ENCODE data around the gene TBC1D8. TPM values are rescaled to one million over a fixed set of nuclear protein-coding genes. Genes with fewer than 3 reads are reported as not detected.

The TBC1D8 gene
- total and polyA plus RNA-seq, 9 of the 15 experiments (the other 6 are each of a cell fraction or from before 2014, with no cell fraction given): 0.36 to 1.3 (median 0.82) TPM

DNA sequence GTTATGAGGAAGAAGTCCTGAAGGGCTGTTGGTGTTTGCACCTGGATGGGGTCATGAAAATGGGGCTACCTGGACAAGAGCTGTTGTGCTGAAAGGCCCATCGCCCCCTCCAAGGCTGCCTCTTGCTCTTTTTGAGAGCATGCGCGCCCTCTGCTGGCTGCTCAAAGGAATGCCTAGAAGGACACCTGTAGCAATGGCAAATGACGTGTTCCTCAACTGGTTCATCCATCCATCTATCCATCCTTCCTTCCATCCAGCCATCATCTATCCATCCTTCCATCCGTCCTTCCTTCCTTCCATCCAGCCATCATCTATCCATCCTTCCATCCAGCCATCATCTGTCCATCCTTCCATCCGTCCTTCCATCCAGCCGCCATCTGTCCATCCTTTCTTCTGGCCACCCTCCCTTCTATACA is 166.3 kb downstream of the TBC1D8 start (continued):
- TF ChIP-seq, protein P1, sequence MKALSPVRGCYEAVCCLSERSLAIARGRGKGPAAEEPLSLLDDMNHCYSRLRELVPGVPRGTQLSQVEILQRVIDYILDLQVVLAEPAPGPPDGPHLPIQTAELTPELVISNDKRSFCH (CRISPR knock-in tag; IDR thresholded peaks at IDR 0.05): no peak
- TF ChIP-seq, protein P1 (tag; IDR thresholded peaks at IDR 0.05): no peak
- TF ChIP-seq, protein P2, sequence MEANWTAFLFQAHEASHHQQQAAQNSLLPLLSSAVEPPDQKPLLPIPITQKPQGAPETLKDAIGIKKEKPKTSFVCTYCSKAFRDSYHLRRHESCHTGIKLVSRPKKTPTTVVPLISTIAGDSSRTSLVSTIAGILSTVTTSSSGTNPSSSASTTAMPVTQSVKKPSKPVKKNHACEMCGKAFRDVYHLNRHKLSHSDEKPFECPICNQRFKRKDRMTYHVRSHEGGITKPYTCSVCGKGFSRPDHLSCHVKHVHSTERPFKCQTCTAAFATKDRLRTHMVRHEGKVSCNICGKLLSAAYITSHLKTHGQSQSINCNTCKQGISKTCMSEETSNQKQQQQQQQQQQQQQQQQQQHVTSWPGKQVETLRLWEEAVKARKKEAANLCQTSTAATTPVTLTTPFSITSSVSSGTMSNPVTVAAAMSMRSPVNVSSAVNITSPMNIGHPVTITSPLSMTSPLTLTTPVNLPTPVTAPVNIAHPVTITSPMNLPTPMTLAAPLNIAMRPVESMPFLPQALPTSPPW (CRISPR knock-in tag; IDR thresholded peaks at IDR 0.05): peak; percentile 48
- TF ChIP-seq, protein P3, sequence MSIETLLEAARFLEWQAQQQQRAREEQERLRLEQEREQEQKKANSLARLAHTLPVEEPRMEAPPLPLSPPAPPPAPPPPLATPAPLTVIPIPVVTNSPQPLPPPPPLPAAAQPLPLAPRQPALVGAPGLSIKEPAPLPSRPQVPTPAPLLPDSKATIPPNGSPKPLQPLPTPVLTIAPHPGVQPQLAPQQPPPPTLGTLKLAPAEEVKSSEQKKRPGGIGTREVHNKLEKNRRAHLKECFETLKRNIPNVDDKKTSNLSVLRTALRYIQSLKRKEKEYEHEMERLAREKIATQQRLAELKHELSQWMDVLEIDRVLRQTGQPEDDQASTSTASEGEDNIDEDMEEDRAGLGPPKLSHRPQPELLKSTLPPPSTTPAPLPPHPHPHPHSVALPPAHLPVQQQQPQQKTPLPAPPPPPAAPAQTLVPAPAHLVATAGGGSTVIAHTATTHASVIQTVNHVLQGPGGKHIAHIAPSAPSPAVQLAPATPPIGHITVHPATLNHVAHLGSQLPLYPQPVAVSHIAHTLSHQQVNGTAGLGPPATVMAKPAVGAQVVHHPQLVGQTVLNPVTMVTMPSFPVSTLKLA (conservative IDR thresholded peaks at IDR 0.05): no peak
- TF ChIP-seq ZNF444 (CRISPR knock-in tag; IDR thresholded peaks at IDR 0.05): no peak
- TF ChIP-seq, protein P4, sequence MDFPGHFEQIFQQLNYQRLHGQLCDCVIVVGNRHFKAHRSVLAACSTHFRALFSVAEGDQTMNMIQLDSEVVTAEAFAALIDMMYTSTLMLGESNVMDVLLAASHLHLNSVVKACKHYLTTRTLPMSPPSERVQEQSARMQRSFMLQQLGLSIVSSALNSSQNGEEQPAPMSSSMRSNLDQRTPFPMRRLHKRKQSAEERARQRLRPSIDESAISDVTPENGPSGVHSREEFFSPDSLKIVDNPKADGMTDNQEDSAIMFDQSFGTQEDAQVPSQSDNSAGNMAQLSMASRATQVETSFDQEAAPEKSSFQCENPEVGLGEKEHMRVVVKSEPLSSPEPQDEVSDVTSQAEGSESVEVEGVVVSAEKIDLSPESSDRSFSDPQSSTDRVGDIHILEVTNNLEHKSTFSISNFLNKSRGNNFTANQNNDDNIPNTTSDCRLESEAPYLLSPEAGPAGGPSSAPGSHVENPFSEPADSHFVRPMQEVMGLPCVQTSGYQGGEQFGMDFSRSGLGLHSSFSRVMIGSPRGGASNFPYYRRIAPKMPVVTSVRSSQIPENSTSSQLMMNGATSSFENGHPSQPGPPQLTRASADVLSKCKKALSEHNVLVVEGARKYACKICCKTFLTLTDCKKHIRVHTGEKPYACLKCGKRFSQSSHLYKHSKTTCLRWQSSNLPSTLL (IDR thresholded peaks at IDR 0.05): no peak; the same call in 1 of the 2 replicates
- no peak for TF ChIP-seq KAT8 (IDR thresholded peaks at IDR 0.05; ENCODE audit: low read depth)
- TF ChIP-seq PHB2 (IDR thresholded peaks at IDR 0.05; ENCODE audit: low read depth): no peak
- TF ChIP-seq ZC3H11A (IDR thresholded peaks at IDR 0.05; ENCODE audit: low read depth, low read length): no peak
- peak; percentile 74; the same call in 1 of the 2 replicates for TF ChIP-seq ZNF24 (IDR thresholded peaks at IDR 0.05)
- TF ChIP-seq, protein P5, sequence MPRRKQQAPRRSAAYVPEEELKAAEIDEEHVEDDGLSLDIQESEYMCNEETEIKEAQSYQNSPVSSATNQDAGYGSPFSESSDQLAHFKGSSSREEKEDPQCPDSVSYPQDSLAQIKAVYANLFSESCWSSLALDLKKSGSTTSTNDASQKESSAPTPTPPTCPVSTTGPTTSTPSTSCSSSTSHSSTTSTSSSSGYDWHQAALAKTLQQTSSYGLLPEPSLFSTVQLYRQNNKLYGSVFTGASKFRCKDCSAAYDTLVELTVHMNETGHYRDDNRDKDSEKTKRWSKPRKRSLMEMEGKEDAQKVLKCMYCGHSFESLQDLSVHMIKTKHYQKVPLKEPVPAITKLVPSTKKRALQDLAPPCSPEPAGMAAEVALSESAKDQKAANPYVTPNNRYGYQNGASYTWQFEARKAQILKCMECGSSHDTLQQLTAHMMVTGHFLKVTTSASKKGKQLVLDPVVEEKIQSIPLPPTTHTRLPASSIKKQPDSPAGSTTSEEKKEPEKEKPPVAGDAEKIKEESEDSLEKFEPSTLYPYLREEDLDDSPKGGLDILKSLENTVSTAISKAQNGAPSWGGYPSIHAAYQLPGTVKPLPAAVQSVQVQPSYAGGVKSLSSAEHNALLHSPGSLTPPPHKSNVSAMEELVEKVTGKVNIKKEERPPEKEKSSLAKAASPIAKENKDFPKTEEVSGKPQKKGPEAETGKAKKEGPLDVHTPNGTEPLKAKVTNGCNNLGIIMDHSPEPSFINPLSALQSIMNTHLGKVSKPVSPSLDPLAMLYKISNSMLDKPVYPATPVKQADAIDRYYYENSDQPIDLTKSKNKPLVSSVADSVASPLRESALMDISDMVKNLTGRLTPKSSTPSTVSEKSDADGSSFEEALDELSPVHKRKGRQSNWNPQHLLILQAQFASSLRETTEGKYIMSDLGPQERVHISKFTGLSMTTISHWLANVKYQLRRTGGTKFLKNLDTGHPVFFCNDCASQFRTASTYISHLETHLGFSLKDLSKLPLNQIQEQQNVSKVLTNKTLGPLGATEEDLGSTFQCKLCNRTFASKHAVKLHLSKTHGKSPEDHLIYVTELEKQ (CRISPR knock-in tag; IDR thresholded peaks at IDR 0.05): no peak
- TF ChIP-seq ETV5 (CRISPR knock-in tag; IDR thresholded peaks at IDR 0.05; ENCODE audit: low read depth): no peak
- TF ChIP-seq HNRNPK (IDR thresholded peaks at IDR 0.05; ENCODE audit: low read depth, low read length, poor library complexity, severe bottlenecking): no peak
- TF ChIP-seq RCOR1 (IDR thresholded peaks at IDR 0.05; ENCODE audit: borderline replicate concordance in 1 of 2, low read depth in 2 of 2, low read length in 2 of 2): no peak
- TF ChIP-seq ZKSCAN8 (CRISPR knock-in tag; IDR thresholded peaks at IDR 0.05): no peak
- TF ChIP-seq NCOR1 (IDR thresholded peaks at IDR 0.05): no peak
- no peak for TF ChIP-seq MEIS2 (IDR thresholded peaks at IDR 0.05; ENCODE audit: partially characterized antibody)
- TF ChIP-seq PRPF4 (IDR thresholded peaks at IDR 0.05; ENCODE audit: insufficient read depth, low read depth, low read length, poor library complexity, severe bottlenecking): no peak
- no peak; a peak in 1 of 4 replicates for TF ChIP-seq ARNT (IDR thresholded peaks at IDR 0.05)
- no peak for TF ChIP-seq RHOXF2B (CRISPR knock-in tag; conservative IDR thresholded peaks at IDR 0.05)
- no peak for TF ChIP-seq ERF (CRISPR knock-in tag; IDR thresholded peaks at IDR 0.05)
- TF ChIP-seq FOXJ3 (CRISPR knock-in tag; IDR thresholded peaks at IDR 0.05): no peak

All from K562 (cell line).